ENCODE data around the gene TUBA4A.
"Not testable (repeated sequence)": the region's sequence is repeated elsewhere in the genome, so short reads cannot be mapped to it uniquely, and the experiment has no call there.

Gene TUBA4A

GRCh38 chr2:219266886-219267285, 13.2 kb upstream of the TUBA4A start:
- no peak for DNase-seq

GRCh38 chr2:219266232-219266631, 12.5 kb upstream of the TUBA4A start:
- no peak for DNase-seq

DNA sequence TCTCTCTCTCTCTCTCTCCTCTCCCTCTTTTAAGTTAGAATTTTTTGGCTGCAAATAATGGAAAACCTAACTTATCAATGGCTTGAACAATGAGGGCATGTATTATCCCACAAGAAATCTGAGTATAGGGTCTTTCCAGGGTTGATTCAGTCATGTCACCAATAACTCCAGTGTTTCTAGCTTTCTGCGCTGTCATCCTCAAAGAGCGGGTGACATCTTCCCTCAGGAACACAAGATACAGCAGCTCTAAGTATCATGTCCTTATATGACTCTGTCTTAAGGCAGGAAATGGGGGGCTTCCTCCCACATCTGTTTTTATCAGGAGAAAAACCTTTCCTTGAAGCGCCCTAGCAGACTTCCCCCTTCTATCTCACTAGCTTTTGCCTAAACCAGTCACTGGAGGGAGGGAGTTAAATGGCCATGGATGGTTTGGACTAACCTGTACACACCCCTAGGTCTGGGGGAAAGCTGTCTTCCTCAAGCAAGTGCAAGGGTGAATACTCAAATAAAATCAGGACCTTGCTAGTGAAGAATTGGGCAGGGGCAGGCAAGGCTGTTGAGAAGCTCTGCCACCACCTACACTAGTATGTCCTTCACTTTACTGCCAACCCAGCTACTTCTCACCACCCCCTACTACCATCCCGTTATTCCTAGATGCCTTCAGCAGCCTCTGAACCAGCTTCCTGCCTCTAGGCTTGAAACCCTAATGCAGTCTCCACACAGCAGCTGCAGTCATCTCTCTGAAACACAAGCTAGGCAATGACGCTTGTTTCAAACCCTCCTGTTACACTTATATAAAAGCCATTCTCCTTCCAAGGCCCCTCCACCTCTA, 7.5 kb upstream of the TUBA4A start:
- no peak for DNase-seq

DNA sequence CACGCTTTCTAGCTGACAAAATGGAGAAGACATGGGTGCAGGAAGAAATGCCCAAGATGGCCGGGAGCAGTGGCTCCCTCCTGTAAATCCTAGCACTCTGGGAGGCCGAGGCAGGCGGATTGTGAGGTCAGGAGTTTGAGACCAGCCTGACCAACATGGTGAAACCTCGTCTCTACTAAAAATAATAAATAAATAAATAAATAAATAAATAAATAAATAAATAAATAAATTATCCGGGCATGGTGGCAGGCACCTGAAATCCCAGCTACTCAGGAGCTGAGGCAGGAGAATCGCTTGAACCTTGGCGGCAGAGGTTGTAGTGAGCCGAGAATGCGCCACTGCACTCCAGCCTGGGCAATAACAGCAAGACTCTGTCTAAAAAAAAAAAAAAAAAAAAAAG, 5.2 kb upstream of the TUBA4A start:
- not testable (repeated sequence) for DNase-seq

DNA sequence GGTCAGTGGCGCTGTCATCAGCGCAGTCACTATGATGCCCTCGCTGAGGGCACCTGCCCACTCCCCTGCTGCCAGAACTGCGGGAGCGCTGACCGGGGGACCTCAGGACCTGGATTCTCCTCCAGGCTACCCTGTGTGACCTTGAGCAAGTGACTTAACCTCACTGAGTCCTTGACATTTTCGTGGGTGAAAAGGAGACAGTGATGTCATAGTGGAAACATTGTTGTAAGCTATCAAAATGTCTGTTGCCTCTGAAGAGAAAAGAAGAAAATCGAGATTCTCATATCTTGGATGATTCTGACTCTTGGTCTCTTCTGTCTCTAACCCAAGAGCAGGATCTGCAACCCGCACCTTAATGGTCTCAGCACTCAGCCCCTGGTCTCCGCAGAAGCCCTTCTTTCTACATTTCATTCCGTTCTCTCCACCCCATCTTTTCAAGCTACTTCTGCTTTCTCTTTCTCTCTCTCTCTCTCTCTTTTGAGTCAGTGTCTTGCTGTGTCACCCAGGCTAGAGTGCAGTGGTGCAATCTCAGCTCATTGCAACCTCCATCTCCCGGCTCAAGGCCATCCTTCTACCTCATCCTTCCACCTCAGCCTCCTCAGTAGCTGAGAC, 978 bp upstream of the TUBA4A start:
- peak; percentile 57 for DNase-seq

DNA sequence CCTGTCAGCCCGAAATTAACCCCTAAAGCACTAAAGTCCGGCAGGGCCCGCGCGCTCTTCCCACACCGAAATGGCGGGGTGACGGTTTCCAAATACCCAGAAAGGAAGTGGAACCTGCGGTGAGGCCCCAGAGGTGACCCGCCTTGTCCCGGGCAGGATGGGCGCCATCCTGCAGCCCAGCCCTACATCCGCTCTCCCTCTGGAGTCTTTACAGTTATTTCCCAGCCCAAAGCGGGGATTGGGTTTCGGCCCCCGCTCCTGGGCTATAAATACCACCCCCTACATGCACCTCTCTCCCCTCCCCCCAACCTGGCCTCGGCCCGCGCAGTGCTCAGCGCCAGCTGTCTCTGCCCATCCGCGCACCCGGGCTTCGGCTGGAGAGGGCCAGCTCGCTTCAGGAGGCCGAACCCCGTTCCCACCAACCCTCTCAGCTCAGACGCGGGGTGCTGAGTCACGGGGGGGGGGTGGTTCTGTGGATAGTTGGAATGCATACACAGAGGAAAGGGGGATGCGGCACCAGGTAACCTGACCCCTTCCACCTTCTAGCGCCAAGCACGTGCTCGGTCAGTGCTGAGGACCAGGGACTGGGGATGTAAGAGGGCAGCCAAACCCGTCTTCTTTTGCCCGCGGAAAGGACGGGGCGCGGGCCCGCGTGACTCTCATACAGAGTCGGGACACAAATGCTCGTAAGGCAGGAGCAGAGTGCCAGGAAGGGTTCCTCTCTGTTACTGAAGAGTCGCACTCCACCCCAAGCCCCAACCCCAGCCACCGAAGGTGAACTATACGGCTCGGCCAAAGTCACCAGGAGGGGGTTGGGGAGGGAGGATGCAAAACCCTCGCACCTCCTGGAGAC, 592 bp downstream of the TUBA4A start, which contains the start of gene TUBA4B:
Gene TUBA4B, plus strand, starts transcription at position 344 of the 853 bp plus-strand sequence. Its CDS starts 165 bp downstream, at position 509.
- DNase-seq = peak; percentile 36

GRCh38 chr2:219252570-219252899, 1.2 kb downstream of the TUBA4A start:
- DNase-seq = no peak

DNA sequence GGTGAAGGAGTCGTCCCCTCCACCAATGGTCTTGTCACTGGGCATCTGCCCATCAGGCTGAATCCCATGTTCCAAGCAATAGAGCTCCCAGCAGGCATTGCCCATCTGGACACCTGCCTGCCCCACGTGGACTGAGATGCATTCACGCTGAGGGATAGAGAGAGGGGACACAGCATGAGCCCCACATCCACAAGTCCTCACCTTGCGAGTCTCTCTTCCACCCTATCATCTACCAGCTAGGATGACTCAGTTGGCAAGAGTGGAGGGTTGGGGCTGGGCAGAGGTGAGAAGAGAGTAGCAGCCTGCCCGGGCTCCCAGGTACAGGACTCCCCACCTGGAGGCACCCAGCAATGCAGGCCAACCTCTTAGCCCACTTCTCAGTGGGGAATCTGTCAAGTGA, 1.6 kb downstream of the TUBA4A start:
- no peak for DNase-seq

DNA sequence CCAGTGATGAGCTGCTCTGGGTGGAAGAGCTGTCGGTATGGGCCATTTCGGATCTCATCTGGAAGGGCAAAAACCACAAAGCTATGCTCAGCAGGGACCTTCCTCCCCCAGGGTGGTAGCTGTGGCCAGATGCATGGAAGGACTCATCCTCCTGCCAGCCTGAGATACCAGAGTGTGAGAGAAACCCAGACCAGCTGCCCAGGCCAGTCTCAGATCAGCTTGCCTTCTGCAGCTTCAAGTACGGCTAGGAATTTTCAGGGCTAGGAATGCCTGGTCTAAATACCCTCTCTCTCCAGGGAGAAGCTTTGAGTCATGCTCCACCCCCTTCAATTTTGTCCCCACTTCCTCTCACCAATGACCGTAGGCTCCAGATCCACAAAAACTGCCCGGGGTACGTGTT, 2.1 kb downstream of the TUBA4A start:
- no peak for DNase-seq

GRCh38 chr2:219250049-219250781, 3.5 kb downstream of the TUBA4A start:
- DNase-seq = no peak

DNA sequence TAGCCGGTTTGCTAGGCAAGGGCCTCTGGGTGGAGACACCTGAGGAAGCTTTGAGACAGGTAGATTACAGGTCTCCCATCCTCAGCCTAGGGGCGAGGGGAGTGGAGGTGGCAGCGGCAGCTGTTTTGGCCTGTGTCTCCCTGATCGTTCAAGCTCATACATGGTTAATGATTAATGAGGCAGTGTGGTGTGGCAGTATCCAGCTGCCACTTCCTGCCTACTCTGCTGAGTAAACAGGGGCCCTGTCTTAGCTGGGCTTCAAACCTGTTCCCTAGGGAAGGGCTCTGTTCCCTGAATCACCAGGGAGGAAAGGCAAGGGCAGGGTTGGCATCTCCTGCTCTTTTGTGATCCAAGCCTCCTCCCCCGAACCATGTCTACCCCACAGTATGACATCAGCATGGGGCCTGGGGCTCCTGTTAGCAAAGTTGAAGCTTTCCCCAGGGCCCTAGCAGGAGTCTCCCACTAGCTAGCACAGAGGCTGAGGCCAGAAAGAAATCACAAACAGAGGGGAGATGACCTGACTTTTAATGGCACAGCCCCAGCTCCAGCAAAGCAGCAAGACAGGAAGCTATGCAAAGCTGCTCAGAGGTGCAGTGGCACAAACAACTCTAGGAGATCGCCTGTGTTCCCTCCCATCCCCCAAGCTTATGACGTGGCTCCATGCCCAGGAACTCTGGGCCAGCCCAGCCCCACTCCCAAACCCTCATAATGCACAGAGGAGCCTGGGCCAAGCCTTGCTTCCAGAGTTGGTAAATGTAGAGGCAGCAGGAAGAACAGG, 4.3 kb downstream of the TUBA4A start:
- DNase-seq = peak; percentile 67

GRCh38 chr2:219248845-219249202, 4.9 kb downstream of the TUBA4A start:
- DNase-seq = no peak

DNA sequence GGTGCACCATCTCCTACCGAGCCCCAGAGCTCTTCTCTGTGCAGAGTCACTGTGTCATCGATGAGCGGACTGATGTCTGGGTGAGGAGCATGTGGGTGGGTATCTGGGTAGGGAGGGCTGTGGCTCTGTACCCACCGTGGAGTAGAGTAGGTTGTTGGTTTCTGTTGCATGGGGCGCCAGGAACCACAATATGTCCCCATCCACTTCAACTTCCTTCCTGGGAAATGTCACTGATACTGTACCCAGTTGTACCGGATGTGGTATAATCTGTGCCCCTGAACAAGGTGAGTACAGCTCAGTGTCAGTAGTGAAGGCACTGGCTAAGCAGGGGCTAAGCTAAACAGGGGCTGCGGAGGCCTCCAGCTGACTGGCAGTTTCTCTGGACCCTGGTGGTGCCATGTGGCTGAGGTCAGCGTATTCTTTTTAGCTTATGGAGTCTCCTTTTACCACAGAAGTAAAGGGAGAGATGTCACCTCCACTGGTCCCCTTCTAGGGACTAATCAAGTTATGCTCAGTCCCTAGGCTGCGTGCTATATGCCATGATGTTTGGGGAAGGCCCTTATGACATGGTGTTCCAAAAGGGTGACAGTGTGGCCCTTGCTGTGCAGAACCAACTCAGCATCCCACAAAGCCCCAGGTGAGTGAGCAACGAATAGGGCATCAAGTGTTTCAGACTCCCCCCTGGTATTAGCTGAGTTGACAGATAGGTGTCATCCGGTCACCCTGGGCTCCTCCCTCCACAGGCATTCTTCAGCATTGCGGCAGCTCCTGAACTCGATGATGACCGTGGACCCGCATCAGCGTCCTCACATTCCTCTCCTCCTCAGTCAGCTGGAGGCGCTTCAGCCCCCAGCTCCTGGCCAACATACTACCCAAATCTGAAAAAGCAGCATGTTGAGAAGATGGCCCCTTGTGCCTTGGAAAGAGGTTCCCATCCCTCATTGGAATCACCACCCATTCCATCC, 5.8 kb downstream of the TUBA4A start:
- DNase-seq = peak; percentile 61

GRCh38 chr2:219246559-219246958, 7.2 kb downstream of the TUBA4A start:
- no peak for DNase-seq

DNA sequence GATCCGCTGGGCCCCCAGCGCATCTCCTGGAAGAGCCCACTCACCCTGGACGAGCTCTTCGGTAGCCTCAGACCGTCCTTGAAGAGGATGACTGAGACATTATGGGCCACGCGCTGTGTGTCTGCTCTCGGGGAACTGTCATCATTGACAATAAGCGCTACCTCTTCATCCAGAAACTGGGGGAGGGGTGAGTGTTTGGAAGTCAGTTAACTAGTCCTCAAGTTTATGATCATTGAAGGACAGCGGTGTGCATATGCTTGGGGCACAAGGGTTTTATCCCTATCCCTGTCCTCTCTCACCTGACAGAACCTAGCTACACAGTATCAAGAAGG, 7.9 kb downstream of the TUBA4A start:
- no peak for DNase-seq

GRCh38 chr2:219245148-219245898, 8.4 kb downstream of the TUBA4A start, which contains the start of the genes GLB1L and STK16:
Gene GLB1L, minus strand, starts transcription at chr2:219245444. Its CDS starts 1,871 bp downstream, at chr2:219243573.
Gene STK16, plus strand, starts transcription at chr2:219245479. Its CDS starts 521 bp downstream, at chr2:219246000.
- peak; percentile 87 for DNase-seq

DNA sequence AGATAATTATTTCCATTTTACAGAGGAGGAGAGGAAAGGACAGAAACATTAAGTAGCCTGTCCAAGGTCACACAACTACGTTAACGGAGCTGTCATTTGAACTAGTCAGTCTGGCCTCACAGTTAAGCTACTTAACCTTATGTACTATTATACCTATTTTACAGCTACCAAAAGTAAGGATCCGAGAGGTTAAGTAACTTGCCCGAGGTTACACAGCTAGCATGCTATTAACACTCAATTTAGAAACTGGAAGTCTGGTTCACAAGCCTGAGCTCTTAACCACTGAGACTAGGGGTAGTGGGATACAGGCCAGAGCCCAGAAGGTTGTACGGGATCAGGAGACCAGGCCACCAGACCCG, 8.9 kb downstream of the TUBA4A start:
- DNase-seq = no peak

GRCh38 chr2:219243291-219243761, 10.4 kb downstream of the TUBA4A start:
- DNase-seq = peak; percentile 34

- DNase-seq = no peak
Measured at GRCh38 chr2:219234331-219234730, 19.4 kb downstream of the TUBA4A start.

- DNase-seq = no peak
Measured at GRCh38 chr2:219230059-219230540, 23.6 kb downstream of the TUBA4A start.

Measured in CD4-positive, alpha-beta T cell treated with Interferon gamma for 1 hour (primary cell).